GM21367 (cell line): ENCODE results near the gene ADTRP.
A peak's percentile ranks its signal among the peaks of the same experiment; 100 is the strongest.

Experiments used
- ATAC-seq: cut with Tn5 transposase; IDR thresholded peaks from one replicate; pipeline ENCODE4 v1.9.1; 2021; ENCODE audit not compliant: unreplicated experiment

ADTRP gene

GRCh38 chr6:11760015-11760473, 18.6 kb downstream of the ADTRP start:
- no peak for ATAC-seq

GRCh38 chr6:11758878-11759277, 19.7 kb downstream of the ADTRP start:
- ATAC-seq: no peak

- ATAC-seq: no peak
These were observed 21.9 kb downstream of the ADTRP start for GRCh38 chr6:11756726-11757125.

GRCh38 chr6:11756292-11756691, 22.3 kb downstream of the ADTRP start:
- no peak for ATAC-seq

GRCh38 chr6:11755725-11756124, 22.9 kb downstream of the ADTRP start:
- ATAC-seq: no peak

GRCh38 chr6:11754625-11755271, 23.9 kb downstream of the ADTRP start:
- ATAC-seq: no peak

GRCh38 chr6:11753798-11754197, 24.8 kb downstream of the ADTRP start:
- ATAC-seq: no peak

GRCh38 chr6:11752360-11752759, 26.2 kb downstream of the ADTRP start:
- ATAC-seq: no peak

GRCh38 chr6:11750682-11751081, 27.9 kb downstream of the ADTRP start:
- no peak for ATAC-seq

- no peak for ATAC-seq
These were observed 29.9 kb downstream of the ADTRP start for GRCh38 chr6:11748591-11749210.

GRCh38 chr6:11747021-11747420, 31.6 kb downstream of the ADTRP start:
- no peak for ATAC-seq

GRCh38 chr6:11744753-11745152, 33.9 kb downstream of the ADTRP start:
- no peak for ATAC-seq

GRCh38 chr6:11744101-11744500, 34.5 kb downstream of the ADTRP start:
- ATAC-seq: no peak

GRCh38 chr6:11740875-11741274, 37.7 kb downstream of the ADTRP start:
- ATAC-seq: no peak

GRCh38 chr6:11738661-11739375, 39.8 kb downstream of the ADTRP start:
- ATAC-seq: no peak

- ATAC-seq: no peak
These were observed 40.4 kb downstream of the ADTRP start for GRCh38 chr6:11738234-11738633.

GRCh38 chr6:11736601-11737000, 42.0 kb downstream of the ADTRP start:
- no peak for ATAC-seq

GRCh38 chr6:11734861-11735613, 43.6 kb downstream of the ADTRP start:
- no peak for ATAC-seq

GRCh38 chr6:11732036-11732631, 46.5 kb downstream of the ADTRP start:
- ATAC-seq: peak; percentile 60

GRCh38 chr6:11731423-11731822, 47.2 kb downstream of the ADTRP start:
- ATAC-seq: no peak

GRCh38 chr6:11730641-11731040, 48.0 kb downstream of the ADTRP start:
- ATAC-seq: peak; percentile 38
